B cell (primary cell): ENCODE results near the gene AADAC. TPM values are rescaled to one million over a fixed set of nuclear protein-coding genes. Genes with fewer than 3 reads are reported as not detected.

Experiments used
- ATAC-seq: fragments of 200-7000 bp; cut with Tn5 transposase; one replicate; pipeline ENCODE4 v1.10.0; 2021; ENCODE audit warnings: low read depth, mild to moderate bottlenecking, moderate number of reproducible peaks, moderate library complexity
- CTCF ChIA-PET: fragments of 350-600 bp; sonication (Branson Sonifier 250); formaldehyde crosslinking; loops from one replicate; lab custom pipeline; 2021; ENCODE audit warnings: antibody characterized with exemption, inconsistent platforms; lab: Charles Lee
- POLR2A ChIA-PET: fragments of 350-600 bp; sonication (Branson Sonifier 250); formaldehyde crosslinking; loops from one replicate; lab custom pipeline; 2021; ENCODE audit warnings: antibody characterized with exemption; lab: Charles Lee
- DNase-seq: peaks from one replicate; pipeline ENCODE4 v3.0.0; 2013
- H2AFZ ChIP-seq: 2 replicates; pipeline ENCODE4 v1.6.1; 2012; ENCODE audit warnings: mild to moderate bottlenecking, low read depth, low read length; ENCODE audit not compliant: insufficient read depth, poor library complexity, severe bottlenecking
- H3K27ac ChIP-seq, 2 donors: 1 replicate in 1 of 2; 2 replicates in 1 of 2; pipeline ENCODE4 v1.5.1; 2012 to 2013; ENCODE audit warnings: low read length in 2 of 2, mild to moderate bottlenecking in 2 of 2, moderate library complexity in 1 of 2
- H3K27me3 ChIP-seq, 4 experiments: fragments of 200-600 bp in 1 of 4; sonication (generic) in 1 of 4; replicated peaks in 1 of 4; 1 replicate in 2 of 4; 2 replicates in 2 of 4; pipeline versions ENCODE4 v1.6.1 to v1.7.0; 2013 to 2016; ENCODE audit warnings: low read length in 3 of 4, mild to moderate bottlenecking in 2 of 4, mixed read lengths in 1 of 4, moderate library complexity in 1 of 4; ENCODE audit not compliant: insufficient read depth in 4 of 4, control insufficient read depth in 3 of 4; ENCODE audit errors: control extremely low read depth in 1 of 4
- H3K36me3 ChIP-seq, 2 experiments: replicated peaks in 1 of 2; 1 replicate in 1 of 2; 2 replicates in 1 of 2; pipeline versions ENCODE4 v1.6.1 to v1.7.1; 2013; ENCODE audit warnings: low read length in 1 of 2; ENCODE audit not compliant: insufficient read depth in 2 of 2, control insufficient read depth in 1 of 2; ENCODE audit errors: control extremely low read depth in 1 of 2, extremely low read depth in 1 of 2
- H3K4me1 ChIP-seq, 2 donors: fragments of 200-600 bp in 1 of 2; sonication (generic) in 1 of 2; 1 replicate in 1 of 2; 2 replicates in 1 of 2; pipeline versions ENCODE4 v1.5.1 to v1.6.1; 2013 to 2017; ENCODE audit warnings: low read length in 2 of 2; ENCODE audit not compliant: control insufficient read depth in 2 of 2, insufficient read depth in 2 of 2
- H3K4me2 ChIP-seq: replicated peaks from 2 replicates; pipeline ENCODE3; 2012; ENCODE audit warnings: mild to moderate bottlenecking, low read depth, low read length; ENCODE audit not compliant: poor library complexity, severe bottlenecking
- H3K4me3 ChIP-seq, 5 experiments: fragments of 200-600 bp in 1 of 5; sonication (generic) in 1 of 5; 1 replicate in 3 of 5; 2 replicates in 2 of 5; pipeline versions ENCODE4 v1.5.1 to v1.7.0; 2011 to 2016; ENCODE audit warnings: low read length in 4 of 5, mild to moderate bottlenecking in 4 of 5, low read depth in 2 of 5, control low read depth in 1 of 5, moderate library complexity in 1 of 5; ENCODE audit not compliant: insufficient read depth in 1 of 5; ENCODE audit errors: control extremely low read depth in 1 of 5, extremely low read depth in 1 of 5
- H3K79me2 ChIP-seq: fragments of 200-600 bp; sonication (generic); one replicate; pipeline ENCODE4 v1.6.0; 2016; ENCODE audit warnings: low read length; ENCODE audit not compliant: control insufficient read depth, insufficient read depth
- H3K9ac ChIP-seq: fragments of 200-600 bp; sonication (generic); 2 replicates; pipeline ENCODE4 v1.6.1; 2017; ENCODE audit warnings: mild to moderate bottlenecking, low read length, moderate library complexity
- H3K9me3 ChIP-seq, 3 donors: one replicate each; pipeline versions ENCODE4 v1.6.1 to v1.7.1; 2013; ENCODE audit warnings: low read length in 2 of 3; ENCODE audit not compliant: control insufficient read depth in 2 of 3, insufficient read depth in 1 of 3; ENCODE audit errors: control extremely low read depth in 1 of 3
- H4K20me1 ChIP-seq: 2 replicates; pipeline ENCODE4 v1.6.0; 2012; ENCODE audit warnings: mild to moderate bottlenecking, low read length; ENCODE audit not compliant: insufficient read depth, control insufficient read depth, poor library complexity, severe bottlenecking
- H3K27ac Mint-ChIP-seq: one replicate; pipeline ENCODE4 v1.8.0; 2021; ENCODE audit warnings: mixed read lengths
- H3K27me3 Mint-ChIP-seq: one replicate; pipeline ENCODE4 v1.8.0; 2021; ENCODE audit warnings: mixed read lengths
- H3K4me1 Mint-ChIP-seq: one replicate; pipeline ENCODE4 v1.8.0; 2021; ENCODE audit warnings: mixed read lengths
- H3K4me3 Mint-ChIP-seq: one replicate; pipeline ENCODE4 v1.8.0; 2021; ENCODE audit warnings: mixed read lengths
- H3K9me3 Mint-ChIP-seq: one replicate; pipeline ENCODE4 v1.8.0; 2022; ENCODE audit warnings: mixed read lengths; ENCODE audit not compliant: insufficient read depth
- EZH2 ChIP-seq: IDR thresholded peaks from 2 replicates; pipeline ENCODE4 v1.6.1; 2012; ENCODE audit warnings: borderline replicate concordance, low read depth, mild to moderate bottlenecking, moderate library complexity, low read length; ENCODE audit not compliant: insufficient read depth, poor library complexity, severe bottlenecking
- WGBS: methylation state at CpG from one replicate; pipeline ENCODE4 v1.1.5; 2013; ENCODE audit warnings: missing lambda C conversion rate; ENCODE audit not compliant: insufficient coverage; 5-methylcytosine and 5-hydroxymethylcytosine counted together
- intact Hi-C: fragments of 100-400 bp; cut with micrococcal nuclease; formaldehyde crosslinking; loops from one replicate; pipeline ENCODE4 v1.10.0; 2022
- polyA plus RNA-seq: library from polyadenylated mRNA; depleted of rRNA; stranded (reverse); fragments of >200 nt; gene quantifications from 2 replicates; pipeline ENCODE4 v1.2.3, GENCODE V29; 2012
- total RNA-seq, 2 donors: library from RNA; stranded (reverse); fragments of 120-200 nt in 1 of 2; gene quantifications; 1 replicate in 1 of 2; 2 replicates in 1 of 2; pipeline versions ENCODE4 v1.2.3 to v1.2.4, GENCODE V29; 2013 to 2022
- TF ChIP-seq, protein P1 (sequence below): fragments of 200-600 bp; IDR thresholded peaks from one replicate; pipeline ENCODE4 v1.8.0; 2022; ENCODE audit warnings: antibody characterized with exemption, mild to moderate bottlenecking

Gene AADAC
- total and polyA plus RNA-seq, 2 donors (not counting 1 experiment from before 2014, with no cell fraction given) = not detected

DNA sequence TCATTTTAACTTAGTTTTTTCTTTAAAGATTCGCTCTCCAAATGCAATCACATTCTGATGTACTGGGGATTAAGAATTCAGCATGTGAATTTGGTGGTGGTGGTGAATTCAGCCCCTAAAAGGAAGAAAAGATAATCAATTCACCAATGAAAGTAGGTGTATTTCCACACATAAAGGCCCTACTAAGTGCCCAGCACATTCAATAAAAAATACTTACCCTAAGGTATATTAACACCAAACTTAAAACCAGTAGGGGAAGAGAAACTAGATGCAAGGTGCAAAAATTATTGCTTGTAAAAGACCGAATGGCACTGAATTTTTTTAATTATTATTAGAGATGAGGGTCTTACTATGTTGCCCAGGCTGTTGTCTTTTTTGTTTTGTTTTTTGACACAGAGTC, 42.7 kb downstream of the AADAC start:
- no peak overlapping the region for H3K9ac ChIP-seq
- ATAC-seq (no peak), DNase-seq (no peak)
- H3K4me1 ChIP-seq = peaks cover 0 to 5% of the 10 kb centered on the region in 2 donors
- POLR2A ChIA-PET = no interaction called here
- TF ChIP-seq, protein P1, sequence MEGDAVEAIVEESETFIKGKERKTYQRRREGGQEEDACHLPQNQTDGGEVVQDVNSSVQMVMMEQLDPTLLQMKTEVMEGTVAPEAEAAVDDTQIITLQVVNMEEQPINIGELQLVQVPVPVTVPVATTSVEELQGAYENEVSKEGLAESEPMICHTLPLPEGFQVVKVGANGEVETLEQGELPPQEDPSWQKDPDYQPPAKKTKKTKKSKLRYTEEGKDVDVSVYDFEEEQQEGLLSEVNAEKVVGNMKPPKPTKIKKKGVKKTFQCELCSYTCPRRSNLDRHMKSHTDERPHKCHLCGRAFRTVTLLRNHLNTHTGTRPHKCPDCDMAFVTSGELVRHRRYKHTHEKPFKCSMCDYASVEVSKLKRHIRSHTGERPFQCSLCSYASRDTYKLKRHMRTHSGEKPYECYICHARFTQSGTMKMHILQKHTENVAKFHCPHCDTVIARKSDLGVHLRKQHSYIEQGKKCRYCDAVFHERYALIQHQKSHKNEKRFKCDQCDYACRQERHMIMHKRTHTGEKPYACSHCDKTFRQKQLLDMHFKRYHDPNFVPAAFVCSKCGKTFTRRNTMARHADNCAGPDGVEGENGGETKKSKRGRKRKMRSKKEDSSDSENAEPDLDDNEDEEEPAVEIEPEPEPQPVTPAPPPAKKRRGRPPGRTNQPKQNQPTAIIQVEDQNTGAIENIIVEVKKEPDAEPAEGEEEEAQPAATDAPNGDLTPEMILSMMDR = no peak
- TF ChIP-seq EZH2 = no peak
- no peaks in the 10 kb centered on the region for H3K36me3 ChIP-seq
- Mint-ChIP-seq H3K4me3 (no peak overlapping the region), H3K27ac (no peak overlapping the region), H3K9me3 (no peaks in the 10 kb centered on the region), H3K4me1 (no peaks in the 10 kb centered on the region), H3K27me3 (peaks cover 17% of the 10 kb centered on the region)
- H3K79me2 ChIP-seq = no peaks in the 10 kb centered on the region
- CTCF ChIA-PET = no interaction called here
- H2AFZ ChIP-seq = no peak overlapping the region
- intact Hi-C loops = no loop called here
- H3K4me3 ChIP-seq = no peak overlapping the region
- H3K4me2 ChIP-seq = no peak overlapping the region
- peaks cover 0 to 8% (median 0%) of the 10 kb centered on the region in 3 donors for H3K9me3 ChIP-seq
- no CpG with 5 or more reads among the region's 2 CpGs for WGBS
- H3K27me3 ChIP-seq = no peaks in the 10 kb centered on the region
- H4K20me1 ChIP-seq = no peaks in the 10 kb centered on the region
- H3K27ac ChIP-seq = no peak overlapping the region

DNA sequence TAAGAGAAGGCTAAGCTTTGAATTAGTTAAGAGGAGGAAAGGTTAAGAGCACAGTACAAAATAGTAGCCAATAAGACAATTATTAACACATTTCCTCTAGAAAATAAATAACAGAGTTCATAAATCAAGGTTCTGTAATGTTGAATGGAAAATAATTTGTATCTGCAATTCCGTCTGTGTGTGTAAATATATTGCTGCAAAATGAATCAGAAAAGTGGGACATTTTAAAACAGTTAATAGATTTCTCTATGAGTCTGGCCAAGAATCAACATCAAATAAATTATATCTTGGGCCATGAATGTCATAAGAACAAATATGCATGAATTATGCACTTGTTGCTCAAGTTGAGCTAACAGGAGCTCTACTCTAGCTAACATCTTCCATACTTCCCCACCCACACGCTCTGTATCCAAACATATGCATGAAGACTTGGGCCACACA, 45.3 kb downstream of the AADAC start:
- no peaks in the 10 kb centered on the region for H3K9me3 Mint-ChIP-seq
- TF ChIP-seq EZH2 = no peak
- TF ChIP-seq, protein P1 = no peak
- no peaks in the 10 kb centered on the region for H3K36me3 ChIP-seq
- H3K4me1 Mint-ChIP-seq = no peaks in the 10 kb centered on the region
- H3K4me3 ChIP-seq = no peak overlapping the region
- POLR2A ChIA-PET = no interaction called here
- intact Hi-C loops = no loop called here
- no peaks in the 10 kb centered on the region for H3K4me1 ChIP-seq
- no peak for ATAC-seq
- no peaks in the 10 kb centered on the region for H3K27me3 ChIP-seq
- peaks cover 17% of the 10 kb centered on the region for H3K27me3 Mint-ChIP-seq
- no peak for DNase-seq
- no peak overlapping the region for H3K27ac Mint-ChIP-seq
- CTCF ChIA-PET = no interaction called here
- H3K9me3 ChIP-seq = no peaks in the 10 kb centered on the region
- H4K20me1 ChIP-seq = no peaks in the 10 kb centered on the region
- no peak overlapping the region for H2AFZ ChIP-seq
- no CpG with 5 or more reads among the region's 2 CpGs for WGBS
- H3K79me2 ChIP-seq = no peaks in the 10 kb centered on the region
- H3K4me2 ChIP-seq = no peak overlapping the region
- H3K9ac ChIP-seq = no peak overlapping the region
- no peak overlapping the region for H3K27ac ChIP-seq
- H3K4me3 Mint-ChIP-seq = no peak overlapping the region
